ENCODE results near the gene FALEC.

Gene FALEC

GRCh38 chr1:150512846-150513245, 2.7 kb upstream of the FALEC start:
- DNase-seq: no peak

GRCh38 chr1:150513351-150513791, 2.2 kb upstream of the FALEC start:
- DNase-seq: no peak

DNA sequence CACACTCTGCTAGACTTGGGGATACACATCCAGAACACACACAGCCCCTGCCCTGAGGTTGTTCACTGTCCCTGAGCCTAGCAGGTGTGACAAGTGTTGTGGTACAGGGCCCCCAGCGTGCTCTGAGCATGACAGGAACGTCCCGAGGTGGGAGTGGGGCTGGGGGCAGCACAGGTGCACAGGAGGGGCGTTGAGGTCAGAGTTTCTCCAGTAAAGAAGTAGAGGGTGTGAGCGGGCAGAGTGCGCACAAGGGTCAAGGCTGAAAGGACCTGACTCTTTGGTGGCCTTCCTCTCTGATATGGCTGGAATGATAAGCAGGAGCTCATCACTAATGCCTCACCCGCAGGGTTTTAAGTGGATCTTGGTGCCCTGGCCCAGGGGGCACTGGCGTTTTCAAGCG, 1.3 kb upstream of the FALEC start:
- DNase-seq: no peak

GRCh38 chr1:150514913-150515327, 632 bp upstream of the FALEC start:
- DNase-seq: no peak

DNA sequence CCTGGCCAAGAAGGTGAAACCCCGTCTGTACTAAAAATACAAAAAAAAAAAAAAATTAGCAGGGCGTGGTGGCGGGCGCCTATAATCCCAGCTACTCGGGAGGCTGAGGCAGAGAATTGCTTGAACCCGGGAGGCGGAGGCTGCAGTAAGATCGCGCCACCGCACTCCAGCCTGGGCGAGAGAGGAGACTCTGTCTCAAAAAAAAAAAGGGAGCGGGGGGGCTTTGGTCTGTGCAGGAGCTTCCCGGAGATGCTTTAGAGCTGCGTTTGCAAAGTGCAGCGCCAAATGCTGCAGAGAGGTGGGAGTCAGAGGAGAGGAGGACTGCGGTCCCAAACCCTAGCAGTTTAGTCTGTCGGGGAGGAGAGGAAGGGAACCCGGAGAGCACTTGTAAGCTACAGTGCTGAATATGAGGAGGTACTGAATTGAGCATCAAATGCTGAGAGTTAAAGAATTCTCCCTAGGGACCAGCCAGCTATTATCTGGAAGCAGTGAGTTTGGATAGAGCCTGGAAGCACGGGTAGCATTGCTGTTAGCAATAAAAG, 569 bp downstream of the FALEC start:
- peak; percentile 24 for DNase-seq

- DNase-seq: no peak
These were observed 1.1 kb downstream of the FALEC start for GRCh38 chr1:150516616-150517015.

GRCh38 chr1:150521196-150521968, 5.8 kb downstream of the FALEC start:
- no peak for DNase-seq

DNA sequence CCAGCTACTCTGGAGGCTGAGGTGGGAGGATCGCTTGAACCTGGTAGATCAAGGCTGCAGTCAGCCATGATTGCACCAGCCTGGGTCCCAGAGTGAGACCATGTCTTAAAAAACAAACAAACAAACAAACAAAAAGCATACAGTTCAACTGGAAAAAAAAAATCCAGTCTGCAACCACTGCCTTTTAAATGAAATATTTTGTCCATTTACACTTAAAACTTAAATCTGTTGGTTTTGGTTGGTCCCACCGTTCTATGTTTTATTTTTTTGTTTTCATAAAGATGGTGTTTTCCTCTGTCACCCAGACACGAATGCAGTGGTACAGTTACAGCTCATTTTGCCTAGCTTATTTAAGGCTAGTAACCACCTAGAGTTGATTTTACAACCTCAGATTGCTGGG, 9.8 kb downstream of the FALEC start:
- no peak for DNase-seq

- no peak for DNase-seq
These were observed 12.6 kb downstream of the FALEC start for GRCh38 chr1:150528196-150528595.

GRCh38 chr1:150529017-150529416, 13.5 kb downstream of the FALEC start:
- DNase-seq: no peak

DNA sequence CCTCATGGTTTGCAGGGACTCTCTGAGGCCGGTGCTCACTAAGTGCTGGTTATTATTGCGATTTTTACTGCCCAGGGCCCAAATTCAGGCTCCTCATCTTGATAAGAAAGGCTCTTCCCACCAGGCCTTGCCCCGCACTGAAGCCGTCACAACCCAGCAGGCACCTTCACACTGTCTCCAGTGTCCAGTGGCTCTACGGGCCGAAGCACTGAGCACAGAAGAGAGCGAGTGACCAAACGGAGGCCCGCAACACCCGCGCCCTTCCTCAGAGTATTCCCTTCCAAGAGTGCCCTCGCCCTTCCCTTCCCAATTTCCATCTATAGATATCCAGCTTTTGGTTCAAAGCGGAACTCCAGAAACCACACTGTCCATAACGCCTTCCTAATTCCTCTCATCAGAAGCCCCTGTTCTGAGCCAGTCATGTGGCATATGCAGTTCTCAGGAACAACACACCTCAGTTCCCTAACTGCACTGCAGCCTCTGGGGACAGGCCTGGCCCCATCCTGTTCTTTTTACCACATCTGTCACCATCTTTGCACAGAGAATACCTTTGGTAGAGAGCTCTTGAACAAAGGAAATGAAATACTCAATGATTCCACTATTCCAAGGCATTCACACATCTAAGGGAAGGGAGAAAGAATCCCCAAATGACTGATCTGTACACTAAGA, 15.1 kb downstream of the FALEC start:
- DNase-seq: no peak

- DNase-seq: no peak
These were observed 17.3 kb downstream of the FALEC start for GRCh38 chr1:150532860-150533259.

GRCh38 chr1:150534002-150534401, 18.4 kb downstream of the FALEC start:
- no peak for DNase-seq

- DNase-seq: no peak
These were observed 20.1 kb downstream of the FALEC start for GRCh38 chr1:150535511-150536287.

- no peak for DNase-seq
These were observed 21.5 kb downstream of the FALEC start for GRCh38 chr1:150536836-150537731.

DNA sequence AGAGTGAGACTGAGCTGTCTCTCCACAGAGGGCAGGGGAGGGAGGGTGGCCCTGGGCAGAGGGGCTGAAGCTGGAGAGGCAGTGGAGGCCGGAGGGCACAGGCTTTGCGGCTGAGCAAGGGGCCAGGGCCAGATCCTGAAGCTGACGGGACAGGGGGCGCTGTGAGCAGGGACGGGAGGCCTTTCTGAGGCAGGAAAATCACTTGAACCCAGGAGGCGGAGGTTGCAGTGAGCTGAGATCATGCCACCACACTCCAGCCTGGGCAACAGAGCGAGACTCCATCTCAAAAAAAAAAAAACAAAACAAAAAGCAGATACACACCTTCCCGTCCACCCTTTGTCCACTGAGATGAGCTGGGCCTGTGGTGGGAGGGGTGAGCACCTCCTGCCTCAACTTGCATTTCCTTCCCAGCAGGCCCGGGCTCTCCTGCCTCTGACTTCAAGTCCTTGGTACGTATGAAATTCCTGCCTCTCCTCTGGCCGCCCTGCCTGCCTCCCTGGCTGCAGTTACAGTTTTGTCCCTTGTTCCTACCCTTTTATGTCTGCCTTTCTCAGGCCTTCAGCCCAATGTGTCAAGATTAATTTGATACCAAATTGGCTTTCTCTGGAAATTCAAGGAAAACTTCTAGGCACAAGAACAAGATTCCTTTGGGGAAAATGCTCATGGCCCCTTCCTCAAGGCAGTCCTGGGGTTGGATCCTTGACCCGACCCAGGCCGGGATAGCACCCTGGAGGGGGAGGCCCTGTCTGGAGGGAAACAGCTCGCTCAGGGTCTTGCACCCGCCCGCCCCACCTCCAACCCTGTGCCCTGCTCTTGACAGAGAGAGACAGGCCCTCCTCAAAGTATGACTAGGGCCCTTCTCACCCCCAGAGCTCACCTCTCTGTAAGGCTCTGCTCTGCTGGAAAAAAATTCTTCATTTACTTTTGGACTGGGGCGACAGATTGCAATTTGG, 22.5 kb downstream of the FALEC start:
- DNase-seq: no peak

DNA sequence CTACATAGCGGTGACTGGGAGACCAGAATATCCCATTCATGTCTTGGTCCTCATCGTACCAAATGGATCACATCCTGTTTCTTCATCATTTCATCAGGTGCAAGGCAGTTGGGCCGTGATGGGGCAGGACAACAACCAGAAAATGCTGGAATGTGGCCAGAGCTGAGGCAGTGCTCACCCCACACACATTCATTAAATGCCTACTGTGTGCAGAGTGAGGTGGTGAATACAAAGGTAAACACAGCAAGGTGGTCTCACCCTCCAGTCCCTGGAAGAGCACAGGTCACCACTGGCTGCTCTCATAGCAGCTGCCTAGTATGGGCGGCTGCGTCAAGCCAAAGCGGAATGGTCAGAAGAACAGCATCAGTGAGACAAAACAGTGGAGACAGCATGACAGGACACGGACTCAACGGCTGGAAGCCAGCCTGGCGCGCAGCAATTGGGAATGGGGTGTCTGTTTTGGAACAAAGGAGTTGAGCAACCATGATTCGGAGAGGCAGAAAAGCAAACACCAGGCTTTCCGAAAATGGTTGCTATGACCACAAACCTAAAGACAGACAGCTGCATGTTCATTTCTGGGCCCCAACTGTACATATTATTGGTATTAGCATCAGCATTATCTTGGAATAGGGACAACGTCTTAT, 28.1 kb downstream of the FALEC start:
- DNase-seq: peak; percentile 90

DNA sequence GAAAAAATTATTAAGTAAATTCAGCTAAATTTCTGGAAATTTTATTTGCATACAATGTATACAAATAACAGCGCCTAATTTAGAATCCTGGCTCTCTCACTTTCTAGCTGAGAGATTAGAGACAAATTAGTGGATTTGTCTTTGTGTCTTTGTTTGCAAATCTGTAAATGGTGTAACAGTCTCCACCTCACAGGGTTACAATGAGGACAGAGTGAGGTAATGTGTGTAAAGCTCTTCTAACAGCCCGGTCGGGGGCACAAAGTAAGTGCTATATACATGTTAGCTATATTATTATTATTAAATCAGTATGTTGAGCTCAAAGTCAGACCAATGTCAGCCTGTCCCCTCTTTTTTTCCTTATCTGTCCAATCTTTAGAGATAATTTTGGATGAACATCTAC, 28.7 kb downstream of the FALEC start:
- DNase-seq: peak; percentile 41

- no peak for DNase-seq
These were observed 30.0 kb downstream of the FALEC start for GRCh38 chr1:150545486-150546032.

GRCh38 chr1:150546294-150546937, 30.9 kb downstream of the FALEC start:
- no peak for DNase-seq

All from NCI-H1092 (cell line).